GM19240 (cell line): ENCODE measurements around the gene VPS25.
"Not testable (repeated sequence)": the region's sequence is repeated elsewhere in the genome, so short reads cannot be mapped to it uniquely, and the experiment has no call there.

Source experiments
- DNase-seq: peaks from one replicate; pipeline ENCODE4 v3.0.0; 2011; ENCODE audit warnings: low spot score; ENCODE audit not compliant: insufficient read length

VPS25 gene

DNA sequence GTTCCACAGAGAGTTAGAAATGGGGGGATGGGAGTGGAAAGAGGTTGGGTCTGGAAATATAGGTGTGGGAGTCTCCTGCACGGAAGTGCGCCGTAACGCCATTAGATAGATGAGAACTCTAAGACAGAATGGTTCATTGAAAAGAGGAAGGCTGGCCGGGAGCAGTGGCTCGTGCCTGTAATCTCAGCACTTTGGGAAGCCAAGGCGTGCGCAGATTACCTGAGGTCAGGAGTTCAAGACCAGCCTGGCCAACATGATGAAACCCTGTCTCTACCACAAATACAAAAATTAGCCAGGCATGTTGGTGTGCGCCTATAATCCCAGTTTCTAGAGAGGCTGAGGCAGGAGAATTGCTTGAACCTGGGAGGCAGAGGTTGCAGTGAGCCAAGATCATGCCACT, 5.2 kb upstream of the VPS25 start:
- not testable (repeated sequence) for DNase-seq

DNA sequence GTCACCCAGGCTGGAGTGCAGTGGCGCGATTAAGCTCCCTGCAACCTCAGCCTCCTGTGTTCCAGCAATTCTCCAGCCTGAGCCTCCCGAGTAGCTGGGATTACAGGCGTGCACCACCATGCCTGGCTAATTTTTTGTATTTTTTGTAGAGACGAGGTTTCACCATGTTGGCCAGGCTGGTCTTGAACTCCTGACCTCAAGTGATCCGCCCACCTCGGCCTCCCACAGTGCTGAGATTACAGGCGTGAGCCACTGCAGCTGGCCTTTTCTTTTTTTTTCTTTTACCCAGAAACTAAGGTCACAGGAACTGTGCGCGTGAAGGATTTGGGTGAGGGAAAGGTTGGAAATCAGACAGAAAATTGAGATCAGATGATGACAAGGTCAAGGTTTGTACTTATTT, 3.3 kb upstream of the VPS25 start:
- not testable (repeated sequence) for DNase-seq

GRCh38 chr17:42772945-42773289, 332 bp upstream of the VPS25 start:
- DNase-seq, result no peak

GRCh38 chr17:42774066-42774745, 957 bp downstream of the VPS25 start:
- DNase-seq, result no peak

DNA sequence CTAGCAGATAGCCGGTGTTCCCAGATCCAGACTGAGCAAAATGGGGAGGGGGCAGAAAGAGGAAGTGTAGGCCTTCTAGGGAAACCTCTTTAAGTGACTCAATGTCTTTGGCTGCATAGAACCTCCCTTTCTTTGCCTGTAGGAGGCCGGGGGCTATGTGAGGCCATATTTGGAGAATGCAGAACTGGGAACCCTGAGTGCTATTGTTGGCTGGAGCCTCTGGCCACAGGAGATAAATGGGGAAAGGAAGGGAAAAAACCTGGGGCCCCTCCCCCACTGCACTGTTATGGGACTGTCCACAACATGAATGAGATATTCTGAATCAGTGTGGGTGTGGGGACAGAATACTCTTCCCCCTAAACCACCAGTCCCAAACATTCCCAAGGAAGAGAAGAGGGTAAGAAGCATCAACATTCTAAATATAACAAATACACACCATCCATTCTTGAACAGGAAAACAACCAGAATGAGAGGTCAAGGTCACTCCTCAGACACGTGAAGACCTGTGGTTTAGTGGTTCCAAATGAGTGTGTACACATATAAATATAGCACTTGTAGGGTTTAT, 2.4 kb downstream of the VPS25 start:
- no peak for DNase-seq

- no peak for DNase-seq
Measured at GRCh38 chr17:42778570-42778969, 5.3 kb downstream of the VPS25 start.

GRCh38 chr17:42779304-42779935, 6.2 kb downstream of the VPS25 start:
- DNase-seq, result no peak

- no peak for DNase-seq
Measured at GRCh38 chr17:42779936-42780850, 6.9 kb downstream of the VPS25 start, which contains the start of gene WNK4. TSS of gene WNK4 (plus strand) at chr17:42780610. CDS start at chr17:42780699, 89 bp downstream.

GRCh38 chr17:42780851-42781638, 7.8 kb downstream of the VPS25 start:
- no peak for DNase-seq

GRCh38 chr17:42781639-42782165, 8.5 kb downstream of the VPS25 start:
- DNase-seq, result no peak

DNA sequence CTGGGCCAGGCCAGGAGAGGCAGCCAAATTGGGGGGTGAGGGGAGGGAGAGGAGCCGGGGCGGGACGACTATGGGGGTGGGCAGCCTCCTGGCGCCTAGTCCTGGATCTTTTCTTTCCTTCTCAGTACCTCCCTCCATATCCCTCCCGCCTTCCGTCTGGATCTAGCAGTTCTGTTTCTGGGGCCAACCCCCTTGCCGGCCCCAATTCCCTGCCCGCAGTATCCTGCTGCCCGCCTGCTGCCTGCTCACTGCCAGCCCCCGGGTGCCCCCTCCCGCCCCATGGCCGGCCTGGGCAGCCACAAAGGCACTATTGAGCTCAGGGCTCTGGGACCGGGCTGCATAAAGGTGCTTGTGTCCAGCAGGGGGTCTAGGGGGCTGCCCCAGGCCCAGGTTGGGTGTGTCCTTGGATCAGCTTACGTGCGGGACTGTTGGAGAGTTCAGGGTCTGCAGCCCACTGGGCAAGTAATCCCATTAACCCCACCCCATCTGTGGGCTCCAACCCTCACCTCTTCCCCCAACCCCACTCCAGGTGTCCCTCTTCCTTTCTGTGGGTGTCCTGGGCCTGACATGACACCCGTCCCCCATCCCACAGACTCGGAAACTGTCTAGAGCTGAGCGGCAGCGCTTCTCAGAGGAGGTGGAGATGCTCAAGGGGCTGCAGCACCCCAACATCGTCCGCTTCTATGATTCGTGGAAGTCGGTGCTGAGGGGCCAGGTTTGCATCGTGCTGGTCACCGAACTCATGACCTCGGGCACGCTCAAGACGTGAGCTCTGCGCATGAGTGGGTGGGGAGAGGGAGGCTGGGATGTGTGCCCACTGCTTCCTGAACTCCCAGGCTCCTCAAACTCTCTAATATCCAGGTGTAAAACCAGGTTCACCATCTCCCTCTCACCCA, 9.2 kb downstream of the VPS25 start:
- DNase-seq, result no peak

DNA sequence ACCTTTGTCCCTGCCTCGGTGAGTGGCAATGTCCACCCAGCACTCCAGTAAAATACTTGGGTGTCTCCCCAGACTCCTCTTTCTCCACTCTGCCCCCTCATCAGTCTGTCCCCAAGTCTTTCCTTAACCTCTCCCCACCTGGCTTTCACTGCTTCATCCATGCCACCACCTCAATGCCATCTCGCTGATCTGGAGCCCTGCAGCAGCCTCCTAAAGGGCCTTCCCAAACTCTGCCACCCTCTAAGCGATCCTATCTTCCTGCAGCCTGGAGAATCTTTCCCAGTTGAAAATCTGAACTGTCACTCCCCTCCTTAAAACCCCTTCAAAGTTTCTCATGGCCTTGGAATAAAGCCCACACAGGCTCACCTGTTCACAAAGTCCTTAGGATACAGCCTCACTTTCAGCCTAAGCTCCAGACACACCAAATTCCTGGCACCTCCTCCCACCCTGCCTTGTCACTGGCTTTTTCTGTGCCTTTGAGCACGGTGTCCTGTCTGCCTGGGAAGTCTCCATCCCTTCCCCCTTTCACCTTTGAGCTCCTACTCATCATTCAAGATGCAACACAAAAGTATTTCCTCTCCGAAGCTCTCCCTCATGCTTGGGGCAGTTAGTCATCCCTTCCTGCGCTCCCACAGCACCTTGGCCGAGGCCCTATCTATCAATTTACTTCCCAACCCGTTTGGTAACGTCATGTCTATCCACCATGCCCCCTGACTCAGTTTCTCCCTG, 10.0 kb downstream of the VPS25 start:
- no peak for DNase-seq

GRCh38 chr17:42783791-42784138, 10.5 kb downstream of the VPS25 start:
- DNase-seq, result no peak

- DNase-seq, result no peak
Measured at GRCh38 chr17:42784409-42784808, 11.2 kb downstream of the VPS25 start.

- DNase-seq, result no peak
Measured at GRCh38 chr17:42784811-42785592, 11.8 kb downstream of the VPS25 start.

GRCh38 chr17:42787266-42787665, 14.0 kb downstream of the VPS25 start:
- no peak for DNase-seq

DNA sequence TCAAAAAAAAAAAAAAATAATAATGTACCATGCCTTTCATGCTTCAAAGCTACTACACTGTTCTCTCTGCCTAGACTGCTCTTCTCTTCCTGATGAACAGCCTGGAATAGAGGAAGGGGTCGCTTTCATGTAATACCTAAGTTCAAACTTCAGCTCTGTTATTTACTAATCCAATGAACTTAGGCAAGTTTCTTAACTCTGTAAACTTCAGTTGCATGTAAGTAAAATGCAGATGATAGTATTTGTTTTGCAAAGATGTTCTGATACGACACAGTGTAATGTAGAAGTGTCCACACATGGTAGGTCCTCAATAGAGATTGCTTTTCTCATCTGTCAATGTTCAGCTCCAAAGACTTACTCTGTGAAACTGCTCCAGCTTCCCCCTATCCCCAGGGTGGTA, 18.7 kb downstream of the VPS25 start:
- DNase-seq, result no peak

- DNase-seq, result no peak
Measured at GRCh38 chr17:42792545-42792944, 19.3 kb downstream of the VPS25 start.
